H1 (cell line): ENCODE measurements around the gene NBDY. TPM values are rescaled to one million over a fixed set of nuclear protein-coding genes. Genes with fewer than 3 reads are reported as not detected.

Source experiments
- CTCF ChIA-PET: fragments of 300-600 bp; sonication (Branson Sonifier 250); formaldehyde crosslinking; loops from one replicate; lab custom pipeline; 2021; ENCODE audit not compliant: partially characterized antibody; lab: Charles Lee
- POLR2A ChIA-PET: fragments of 300-600 bp; sonication (Branson Sonifier 250); formaldehyde crosslinking; loops from one replicate; lab custom pipeline; 2021; ENCODE audit warnings: inconsistent platforms; ENCODE audit not compliant: partially characterized antibody; lab: Charles Lee
- DNase-seq, 2 experiments: peaks; one replicate each; pipeline versions ENCODE4 v3.0.0 to v3.0.0-alpha.2; 2010 to 2022; ENCODE audit warnings: low spot score in 2 of 2, low read depth in 1 of 2, mixed read lengths in 1 of 2
- FAIRE-seq: peaks from 2 replicates; lab custom pipeline; 2011; peaks lifted over from hg19 to GRCh38; lab: Jason Lieb, UNC
- H2AFZ ChIP-seq: 2 replicates; pipeline ENCODE4 v1.8.1; 2012; ENCODE audit warnings: low read length, inconsistent platforms
- H2AK5ac ChIP-seq: 2 replicates; pipeline ENCODE4 v1.6.1; 2013; ENCODE audit warnings: low read depth, low read length
- H2BK120ac ChIP-seq: replicated peaks from 2 replicates; pipeline ENCODE3; 2013; ENCODE audit warnings: low read depth, low read length, inconsistent platforms
- H2BK12ac ChIP-seq: 2 replicates; pipeline ENCODE4 v1.6.1; 2013; ENCODE audit warnings: low read depth, low read length
- H2BK15ac ChIP-seq: 2 replicates; pipeline ENCODE4 v1.6.1; 2013; ENCODE audit warnings: low read length
- H2BK20ac ChIP-seq: 2 replicates; pipeline ENCODE4 v1.6.1; 2013; ENCODE audit warnings: low read length
- H2BK5ac ChIP-seq: 2 replicates; pipeline ENCODE4 v1.6.1; 2013; ENCODE audit warnings: low read depth, low read length
- H3K14ac ChIP-seq: 2 replicates; pipeline ENCODE4 v1.6.1; 2013; ENCODE audit warnings: inconsistent platforms; ENCODE audit not compliant: insufficient read length
- H3K18ac ChIP-seq: 2 replicates; pipeline ENCODE4 v1.6.1; 2013; ENCODE audit warnings: low read length; ENCODE audit errors: extremely low read depth
- H3K23ac ChIP-seq: 2 replicates; pipeline ENCODE4 v1.6.1; 2013; ENCODE audit warnings: inconsistent platforms; ENCODE audit not compliant: insufficient read length
- H3K23me2 ChIP-seq: 2 replicates; pipeline ENCODE4 v1.6.1; 2013; ENCODE audit warnings: low read depth, low read length
- H3K27ac ChIP-seq: 2 replicates; pipeline ENCODE4 v1.6.1; 2011; ENCODE audit warnings: low read depth, low read length, inconsistent platforms
- H3K27me3 ChIP-seq, 4 experiments: replicated peaks in 1 of 4; 1 replicate in 1 of 4; 2 replicates in 3 of 4; pipeline versions ENCODE4 v1.6.1 to v1.8.1; 2011 to 2013; ENCODE audit warnings: low read length in 3 of 4, mild to moderate bottlenecking in 3 of 4, inconsistent platforms in 2 of 4, mixed read lengths in 2 of 4, moderate library complexity in 1 of 4; ENCODE audit not compliant: control insufficient read depth in 3 of 4, insufficient read depth in 3 of 4; ENCODE audit errors: extremely low read depth in 1 of 4
- H3K36me3 ChIP-seq, 4 experiments: 2 replicates each; pipeline versions ENCODE4 v1.6.1 to v1.8.1; 2011 to 2013; ENCODE audit warnings: mild to moderate bottlenecking in 4 of 4, low read length in 3 of 4, moderate library complexity in 2 of 4, control low read depth in 1 of 4, inconsistent platforms in 1 of 4; ENCODE audit not compliant: insufficient read depth in 4 of 4, control insufficient read depth in 2 of 4
- H3K4ac ChIP-seq: replicated peaks from 2 replicates; pipeline ENCODE3; 2013; ENCODE audit warnings: low read length, low read depth, mixed read lengths, inconsistent platforms; ENCODE audit not compliant: insufficient read length
- H3K4me1 ChIP-seq, 4 experiments: replicated peaks in 1 of 4; 1 replicate in 1 of 4; 2 replicates in 3 of 4; pipeline versions ENCODE4 v1.6.1 to v1.8.1; 2011 to 2013; ENCODE audit warnings: low read length in 3 of 4, inconsistent platforms in 2 of 4, mixed read lengths in 1 of 4; ENCODE audit not compliant: insufficient read depth in 4 of 4, control insufficient read depth in 3 of 4
- H3K4me2 ChIP-seq, 2 experiments: 2 replicates each; pipeline versions ENCODE4 v1.6.1 to v1.8.1; 2011 to 2013; ENCODE audit warnings: low read depth in 2 of 2, low read length in 2 of 2, control low read depth in 1 of 2, inconsistent platforms in 1 of 2, mild to moderate bottlenecking in 1 of 2; ENCODE audit not compliant: insufficient read depth in 1 of 2
- H3K4me3 ChIP-seq, 4 experiments: fragments of 200-600, 300-600 bp in 1 of 4; sonication (generic), shearing (Covaris generic), sonication (Bioruptor Twin) in 1 of 4; 2 replicates each; pipeline versions ENCODE4 v1.5.1 to v1.8.1; 2011 to 2016; ENCODE audit warnings: low read length in 4 of 4, low read depth in 3 of 4, control low read depth in 2 of 4, inconsistent platforms in 2 of 4, mild to moderate bottlenecking in 2 of 4, mixed read lengths in 1 of 4, moderate library complexity in 1 of 4; ENCODE audit not compliant: insufficient read depth in 2 of 4; ENCODE audit errors: extremely low read depth in 1 of 4
- H3K56ac ChIP-seq: replicated peaks from 2 replicates; pipeline ENCODE3; 2013; ENCODE audit warnings: low read depth, mild to moderate bottlenecking, mixed read lengths, low read length, inconsistent platforms; ENCODE audit not compliant: insufficient read length
- H3K79me1 ChIP-seq: 2 replicates; pipeline ENCODE4 v1.6.1; 2013; ENCODE audit warnings: low read depth, low read length, control low read depth
- H3K79me2 ChIP-seq, 2 experiments: 2 replicates each; pipeline versions ENCODE4 v1.6.1 to v1.8.1; 2012 to 2013; ENCODE audit warnings: low read length in 2 of 2, mild to moderate bottlenecking in 2 of 2, inconsistent platforms in 1 of 2; ENCODE audit not compliant: insufficient read depth in 2 of 2, control insufficient read depth in 1 of 2
- H3K9ac ChIP-seq, 4 experiments: replicated peaks in 1 of 4; 1 replicate in 1 of 4; 2 replicates in 3 of 4; pipeline versions ENCODE4 v1.6.1 to v1.8.1; 2011 to 2013; ENCODE audit warnings: low read depth in 3 of 4, low read length in 3 of 4, control low read depth in 2 of 4, mild to moderate bottlenecking in 2 of 4, moderate library complexity in 2 of 4, inconsistent platforms in 1 of 4; ENCODE audit errors: extremely low read depth in 1 of 4
- H3K9me3 ChIP-seq, 2 experiments: 2 replicates each; pipeline versions ENCODE4 v1.6.1 to v1.8.1; 2012 to 2013; ENCODE audit warnings: mild to moderate bottlenecking in 2 of 2, moderate library complexity in 2 of 2, control low read depth in 1 of 2, inconsistent platforms in 1 of 2, low read depth in 1 of 2, low read length in 1 of 2, mixed read lengths in 1 of 2; ENCODE audit not compliant: insufficient read depth in 2 of 2
- H4K20me1 ChIP-seq, 2 experiments: replicated peaks in 1 of 2; 2 replicates each; pipeline versions ENCODE3 to v1.8.1; 2011 to 2013; ENCODE audit warnings: inconsistent platforms in 2 of 2, low read length in 2 of 2, mild to moderate bottlenecking in 1 of 2; ENCODE audit not compliant: insufficient read depth in 2 of 2, control insufficient read depth in 1 of 2
- H4K5ac ChIP-seq: 2 replicates; pipeline ENCODE4 v1.6.1; 2013; ENCODE audit warnings: low read length, low read depth, mixed read lengths, inconsistent platforms; ENCODE audit not compliant: insufficient read length
- H4K8ac ChIP-seq: 2 replicates; pipeline ENCODE4 v1.8.0; 2013; ENCODE audit warnings: mild to moderate bottlenecking, moderate library complexity, low read length, inconsistent platforms; ENCODE audit not compliant: insufficient read depth; ENCODE audit errors: extremely low read depth
- H4K91ac ChIP-seq: replicated peaks from 2 replicates; pipeline ENCODE3; 2013; ENCODE audit warnings: low read length, mixed read lengths, inconsistent platforms; ENCODE audit not compliant: insufficient read length
- CBX8 ChIP-seq: fragments of 300-800, 300-1000 bp; sonication (generic); IDR thresholded peaks from 2 replicates; pipeline ENCODE4 v1.7.1; 2016; ENCODE audit warnings: low read depth, low read length, borderline replicate concordance
- POLR2A ChIP-seq, 2 experiments: IDR thresholded peaks; 1 replicate in 1 of 2; 2 replicates in 1 of 2; pipeline ENCODE4 v1.6.1; 2011; ENCODE audit warnings: low read depth in 2 of 2, low read length in 2 of 2, mild to moderate bottlenecking in 2 of 2; ENCODE audit errors: control extremely low read depth in 1 of 2
- RAD21 ChIP-seq, 2 experiments: IDR thresholded peaks in 1 of 2; conservative IDR thresholded peaks in 1 of 2; 2 replicates each; pipeline ENCODE4 v1.6.1; 2011; ENCODE audit warnings: low read depth in 2 of 2, low read length in 2 of 2, improper control_type of control experiment in 1 of 2, inconsistent platforms in 1 of 2, mild to moderate bottlenecking in 1 of 2, moderate library complexity in 1 of 2
- SP2 ChIP-seq: IDR thresholded peaks from 2 replicates; pipeline ENCODE4 v1.6.1; 2012; ENCODE audit warnings: mild to moderate bottlenecking, low read length, inconsistent platforms
- WGBS, 2 experiments: shearing (Covaris generic) in 1 of 2; methylation state at CpG; one replicate each; pipeline versions ENCODE4 v1.1.6 to v1.1.7; 2013 to 2015; ENCODE audit warnings: low lambda C conversion rate in 2 of 2, mixed read lengths in 2 of 2, inconsistent platforms in 1 of 2, low coverage in 1 of 2, missing lambda C conversion rate in 1 of 2; ENCODE audit not compliant: insufficient replicate concordance in 2 of 2, insufficient coverage in 1 of 2, insufficient read length in 1 of 2; ENCODE audit errors: extremely low coverage in 1 of 2, missing lambda C conversion rate in 1 of 2; 5-methylcytosine and 5-hydroxymethylcytosine counted together
- polyA plus RNA-seq, 7 experiments: library from polyadenylated mRNA; depleted of rRNA in 3 of 7; stranded (reverse) in 5 of 7; unstranded in 2 of 7; fragments of >200 nt in 5 of 7; fragments of 200-250 nt in 2 of 7; gene quantifications; 1 replicate in 5 of 7; 2 replicates in 1 of 7; 4 replicates in 1 of 7; pipeline versions ENCODE4 v1.2.1 to v1.2.3, GENCODE V29; 2011 to 2013; ENCODE audit warnings: missing spikeins in 2 of 7, mixed read lengths in 2 of 7
- total RNA-seq: library from RNA; stranded (reverse); fragmentation: NEBNext Ultra II Directional; extraction: Animal tissue kit (Norgen Biotek cat#: 25700); gene quantifications from 2 replicates; pipeline ENCODE4 v1.2.1, GENCODE V29; 2021
- TF ChIP-seq, protein P1 (sequence below): IDR thresholded peaks from 2 replicates; pipeline ENCODE4 v1.6.1; 2011; ENCODE audit warnings: low read length, improper control_type of control experiment

Gene NBDY
- total and polyA plus RNA-seq, 2 of the 8 experiments (the other 6 are each of a cell fraction or from before 2014, with no cell fraction given), result 42.3 to 57.8 TPM

DNA sequence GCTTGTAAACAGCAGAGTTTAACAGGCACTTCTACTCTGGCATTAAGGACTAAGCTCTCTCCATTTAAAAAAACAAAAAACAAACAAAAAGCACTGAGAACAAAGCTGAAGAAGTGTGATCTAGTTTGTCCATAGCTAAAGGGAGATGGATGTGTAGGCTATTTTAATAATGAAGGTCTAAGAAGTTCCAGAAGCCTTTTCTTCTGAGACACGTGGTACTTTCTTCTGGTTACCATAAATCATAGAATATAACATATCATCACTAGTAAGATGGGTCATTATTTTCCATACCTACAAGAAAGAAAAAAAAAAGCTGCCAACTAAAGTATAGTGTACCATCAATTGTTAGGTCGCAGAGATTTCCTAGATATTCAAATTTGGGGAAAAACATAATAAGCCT is 722 bp upstream of the NBDY start:
- no peaks in the 10 kb centered on the region for H3K9me3 ChIP-seq
- no peak overlapping the region for H2BK15ac ChIP-seq
- H2BK20ac ChIP-seq, result no peak overlapping the region
- H2BK12ac ChIP-seq, result no peak overlapping the region
- H3K9ac ChIP-seq, result no peak overlapping the region
- no peak overlapping the region for H3K56ac ChIP-seq
- POLR2A ChIA-PET, result interaction anchor here (0.6 to 0.8 kb wide), 2 partner anchors 70 to 164 kb away, joined by 3 read pairs; no protein-coding TSS in a partner anchor
- H2BK5ac ChIP-seq, result no peak overlapping the region
- H3K4me2 ChIP-seq, result peak overlapping the region; percentile 53 to 68
- no peak overlapping the region for H4K8ac ChIP-seq
- H3K79me2 ChIP-seq, result peaks cover 0 to 30% of the 10 kb centered on the region in 2 experiments; a peak in 2 of 4 replicates
- no peaks in the 10 kb centered on the region for H3K27me3 ChIP-seq
- H2BK120ac ChIP-seq, result no peak overlapping the region
- H3K14ac ChIP-seq, result no peak overlapping the region
- H3K36me3 ChIP-seq, result no peaks in the 10 kb centered on the region; a peak in 1 of 8 replicates
- no peak for FAIRE-seq
- H3K23ac ChIP-seq, result no peak overlapping the region
- H3K4me3 ChIP-seq, result peak overlapping the region in 3 of 4 experiments; percentile 78 to 93 (median 89); a peak in 2 of 8 replicates
- no peak overlapping the region for H2AFZ ChIP-seq
- no peak overlapping the region for H2AK5ac ChIP-seq
- H3K27ac ChIP-seq, result no peak overlapping the region
- WGBS, 2 experiments, result 24% methylated on average over 2 of the region's 2 CpGs; no CpG with 5 or more reads in 1 of the 2 experiments
- CTCF ChIA-PET, result interaction anchor here (0.6 to 2.0 kb wide), 4 partner anchors 9 to 755 kb away, joined by 3 to 11 read pairs (median 4); no protein-coding TSS in a partner anchor
- no peaks in the 10 kb centered on the region for H3K4me1 ChIP-seq
- H3K79me1 ChIP-seq, result no peaks in the 10 kb centered on the region
- H3K4ac ChIP-seq, result no peak overlapping the region
- DNase-seq, result no peak
- H3K23me2 ChIP-seq, result no peaks in the 10 kb centered on the region
- no peak overlapping the region for H3K18ac ChIP-seq
- H4K5ac ChIP-seq, result no peak overlapping the region
- H4K20me1 ChIP-seq, result no peaks in the 10 kb centered on the region
- H4K91ac ChIP-seq, result no peak overlapping the region
- TF ChIP-seq CBX8 (no peak), POLR2A (IDR thresholded peaks at IDR 0.05; ENCODE audit: control extremely low read depth in 1 of 2, low read depth in 2 of 2, low read length in 2 of 2) (no peak), SP2 (no peak), RAD21 (IDR thresholded peaks at IDR 0.05 in 1 of 2, conservative IDR thresholded peaks at IDR 0.05 in 1 of 2; ENCODE audit: low read depth in 2 of 2, low read length in 2 of 2) (no peak)
- TF ChIP-seq, protein P1, sequence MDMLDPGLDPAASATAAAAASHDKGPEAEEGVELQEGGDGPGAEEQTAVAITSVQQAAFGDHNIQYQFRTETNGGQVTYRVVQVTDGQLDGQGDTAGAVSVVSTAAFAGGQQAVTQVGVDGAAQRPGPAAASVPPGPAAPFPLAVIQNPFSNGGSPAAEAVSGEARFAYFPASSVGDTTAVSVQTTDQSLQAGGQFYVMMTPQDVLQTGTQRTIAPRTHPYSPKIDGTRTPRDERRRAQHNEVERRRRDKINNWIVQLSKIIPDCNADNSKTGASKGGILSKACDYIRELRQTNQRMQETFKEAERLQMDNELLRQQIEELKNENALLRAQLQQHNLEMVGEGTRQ, result no peak
